HG02798 (cell line): ENCODE data around the gene TTLL10.

Source experiments
- ATAC-seq: cut with Tn5 transposase; IDR thresholded peaks from one replicate; pipeline ENCODE4 v1.9.1; 2021; ENCODE audit warnings: mild to moderate bottlenecking; ENCODE audit not compliant: unreplicated experiment, poor library complexity

Gene TTLL10

GRCh38 chr1:1216770-1217620, 43.3 kb downstream of the TTLL10 start:
- ATAC-seq = no peak

- ATAC-seq = no peak
Observed at GRCh38 chr1:1217621-1218523, 44.2 kb downstream of the TTLL10 start.

- no peak for ATAC-seq
Observed at GRCh38 chr1:1218524-1219200, 45.0 kb downstream of the TTLL10 start.

GRCh38 chr1:1219341-1219740, 45.7 kb downstream of the TTLL10 start:
- ATAC-seq = no peak

- no peak for ATAC-seq
Observed at GRCh38 chr1:1220197-1220596, 46.5 kb downstream of the TTLL10 start.

- ATAC-seq = no peak
Observed at GRCh38 chr1:1221887-1222574, 48.4 kb downstream of the TTLL10 start.

- no peak for ATAC-seq
Observed at GRCh38 chr1:1222575-1223225, 49.0 kb downstream of the TTLL10 start.

GRCh38 chr1:1223321-1223720, 49.6 kb downstream of the TTLL10 start:
- ATAC-seq = no peak

GRCh38 chr1:1223891-1224290, 50.2 kb downstream of the TTLL10 start:
- ATAC-seq = no peak

GRCh38 chr1:1225238-1225845, 51.7 kb downstream of the TTLL10 start:
- no peak for ATAC-seq

- no peak for ATAC-seq
Observed at GRCh38 chr1:1225913-1226312, 52.2 kb downstream of the TTLL10 start.

GRCh38 chr1:1226566-1227362, 53.1 kb downstream of the TTLL10 start:
- no peak for ATAC-seq

- ATAC-seq = no peak
Observed at GRCh38 chr1:1227386-1227785, 53.7 kb downstream of the TTLL10 start.

- ATAC-seq = no peak
Observed at GRCh38 chr1:1228187-1228586, 54.5 kb downstream of the TTLL10 start.

GRCh38 chr1:1228596-1229321, 55.1 kb downstream of the TTLL10 start:
- ATAC-seq = no peak

GRCh38 chr1:1229770-1230169, 56.1 kb downstream of the TTLL10 start:
- no peak for ATAC-seq

- ATAC-seq = no peak
Observed at GRCh38 chr1:1230656-1231399, 57.1 kb downstream of the TTLL10 start.
